ENCODE data around the gene FCSK. TPM values are rescaled to one million over a fixed set of nuclear protein-coding genes. Genes with fewer than 3 reads are reported as not detected.

Gene FCSK
- total and polyA plus RNA-seq, 2 of the 8 experiments (the other 6 are each of a cell fraction or from before 2014, with no cell fraction given), result 4.6 to 5.1 TPM

DNA sequence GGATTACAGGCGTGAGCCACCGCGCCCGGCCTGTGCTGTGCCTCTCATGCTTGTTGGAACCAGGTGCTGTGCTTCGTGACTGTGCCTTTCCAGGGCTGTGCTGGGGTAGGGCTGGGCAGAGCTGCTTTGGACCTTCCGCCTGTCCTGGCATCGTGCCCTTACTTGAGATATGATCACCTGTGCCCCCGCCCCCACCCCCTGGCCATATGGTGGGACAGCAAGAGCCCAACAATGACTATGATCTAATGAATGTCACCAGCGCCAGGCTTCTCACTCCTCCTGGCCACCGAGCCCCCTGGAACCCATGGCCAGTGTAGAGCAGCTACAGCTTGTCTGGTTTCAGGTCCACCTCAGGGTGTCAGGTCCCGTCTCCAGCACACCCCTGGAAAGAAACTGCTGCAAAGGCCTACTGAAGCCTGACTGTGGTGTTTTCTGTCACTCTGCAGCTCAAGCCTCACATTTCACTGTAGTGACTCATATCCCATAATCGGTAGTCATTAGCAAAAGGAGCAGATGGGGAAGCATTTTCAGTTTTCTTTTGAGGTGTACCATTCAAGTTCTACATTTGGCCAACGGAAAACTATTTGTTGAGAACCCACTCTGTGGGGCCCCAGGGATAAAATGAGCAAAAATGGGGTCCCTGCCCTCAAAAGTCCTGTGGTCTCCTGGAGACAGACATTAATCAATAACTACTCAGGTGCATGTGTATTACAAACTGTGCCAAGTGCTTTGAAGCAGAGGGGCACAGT lies 22.1 kb downstream of the FCSK start (continued):
- TF ChIP-seq JUND (IDR thresholded peaks at IDR 0.05; ENCODE audit: low read length), result no peak
- TF ChIP-seq BRCA1 (IDR thresholded peaks at IDR 0.05; ENCODE audit: low read depth, low read length), result no peak
